Upper lobe of left lung (tissue), 4 donors: ENCODE results near the gene CYBA.

Experiments used
- POLR2A ChIP-seq, 4 donors: fragments of 450-650 bp; IDR thresholded peaks; one replicate each; pipeline ENCODE4 v1.5.1; 2016 to 2017; ENCODE audit warnings: antibody characterized with exemption in 4 of 4, mild to moderate bottlenecking in 2 of 4
- TF ChIP-seq, protein P1 (sequence below), 6 experiments: fragments of 450-650 bp in 4 of 6; fragments of 200-600 bp in 2 of 6; sonication (generic) in 2 of 6; IDR thresholded peaks; one replicate each; pipeline ENCODE4 v1.5.1; 2016 to 2019; ENCODE audit warnings: antibody characterized with exemption in 6 of 6

DNA sequence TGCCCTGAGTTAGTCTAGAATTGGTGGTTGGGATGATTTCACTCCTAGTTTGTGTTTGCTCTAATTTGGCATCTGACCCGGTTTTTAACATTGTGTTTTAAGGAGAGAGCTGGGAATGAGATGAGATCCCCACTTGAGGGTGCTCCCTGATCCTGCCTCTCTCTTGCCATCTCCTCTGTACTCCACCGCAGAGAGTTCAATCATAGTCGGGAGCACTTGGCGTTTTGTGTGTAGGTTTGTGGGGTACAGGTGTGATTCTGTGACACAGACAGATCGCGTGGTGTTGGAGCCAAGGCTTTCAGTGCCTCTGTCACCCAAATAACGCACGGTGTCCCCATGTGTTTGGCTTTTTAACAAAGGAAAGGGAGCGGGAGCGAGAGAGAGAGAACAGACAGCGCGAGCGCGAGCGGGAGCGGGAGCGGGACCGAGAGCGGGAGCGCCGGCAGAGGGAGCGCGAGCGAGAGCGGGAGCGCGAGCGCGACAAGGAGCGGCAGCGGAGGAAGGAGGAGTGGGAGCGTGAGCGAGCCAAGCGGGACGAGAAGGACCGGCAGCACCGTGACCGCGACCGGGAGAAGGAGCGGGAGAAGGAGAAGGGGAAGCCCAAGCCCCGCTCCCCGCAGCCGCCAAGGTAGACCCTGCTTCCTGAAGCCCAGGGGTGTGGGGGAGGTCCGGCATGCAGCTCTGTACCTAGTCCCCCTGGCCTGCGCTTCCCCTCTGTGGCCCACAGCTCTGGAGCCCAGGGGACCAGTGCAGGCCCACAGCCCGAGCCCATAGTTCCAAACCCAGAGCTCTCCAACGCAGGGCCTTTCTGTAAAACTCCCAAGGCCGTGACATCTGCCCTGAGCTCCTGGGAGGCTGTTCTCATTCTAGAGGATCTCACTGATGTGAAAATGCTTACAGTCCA, 39.7 kb downstream of the CYBA start:
- TF ChIP-seq POLR2A (IDR thresholded peaks at IDR 0.05) = no peak
- TF ChIP-seq, protein P1, sequence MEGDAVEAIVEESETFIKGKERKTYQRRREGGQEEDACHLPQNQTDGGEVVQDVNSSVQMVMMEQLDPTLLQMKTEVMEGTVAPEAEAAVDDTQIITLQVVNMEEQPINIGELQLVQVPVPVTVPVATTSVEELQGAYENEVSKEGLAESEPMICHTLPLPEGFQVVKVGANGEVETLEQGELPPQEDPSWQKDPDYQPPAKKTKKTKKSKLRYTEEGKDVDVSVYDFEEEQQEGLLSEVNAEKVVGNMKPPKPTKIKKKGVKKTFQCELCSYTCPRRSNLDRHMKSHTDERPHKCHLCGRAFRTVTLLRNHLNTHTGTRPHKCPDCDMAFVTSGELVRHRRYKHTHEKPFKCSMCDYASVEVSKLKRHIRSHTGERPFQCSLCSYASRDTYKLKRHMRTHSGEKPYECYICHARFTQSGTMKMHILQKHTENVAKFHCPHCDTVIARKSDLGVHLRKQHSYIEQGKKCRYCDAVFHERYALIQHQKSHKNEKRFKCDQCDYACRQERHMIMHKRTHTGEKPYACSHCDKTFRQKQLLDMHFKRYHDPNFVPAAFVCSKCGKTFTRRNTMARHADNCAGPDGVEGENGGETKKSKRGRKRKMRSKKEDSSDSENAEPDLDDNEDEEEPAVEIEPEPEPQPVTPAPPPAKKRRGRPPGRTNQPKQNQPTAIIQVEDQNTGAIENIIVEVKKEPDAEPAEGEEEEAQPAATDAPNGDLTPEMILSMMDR (IDR thresholded peaks at IDR 0.05) = no peak
